ENCODE data around the gene CLSTN1.

The CLSTN1 gene

GRCh38 chr1:9823943-9824701 is at the start of gene CLSTN1:
Gene CLSTN1, minus strand, starts transcription at chr1:9823965. Its CDS starts 232 bp downstream, at chr1:9823733.
- DNase-seq = peak; percentile 83

DNA sequence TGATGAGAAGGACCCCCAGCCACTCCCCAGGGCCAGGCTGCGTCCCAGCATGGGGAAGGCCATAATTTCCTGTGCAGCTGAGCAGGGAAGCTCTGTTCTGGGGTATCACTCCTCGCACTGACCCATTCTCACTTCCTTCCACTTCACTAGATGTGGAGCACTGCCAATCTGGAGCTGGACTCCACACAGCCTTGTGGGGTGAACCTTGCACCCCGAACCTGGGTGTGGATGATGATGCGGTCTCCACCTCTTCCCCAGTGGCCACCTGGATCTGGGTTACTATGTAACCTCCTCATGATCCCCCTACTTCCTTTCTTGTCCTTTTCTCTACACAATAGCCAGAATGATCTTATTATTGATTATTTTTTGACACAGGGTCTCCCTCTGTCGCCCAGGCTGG is 49.6 kb upstream of the CLSTN1 start:
- DNase-seq = no peak

DNA sequence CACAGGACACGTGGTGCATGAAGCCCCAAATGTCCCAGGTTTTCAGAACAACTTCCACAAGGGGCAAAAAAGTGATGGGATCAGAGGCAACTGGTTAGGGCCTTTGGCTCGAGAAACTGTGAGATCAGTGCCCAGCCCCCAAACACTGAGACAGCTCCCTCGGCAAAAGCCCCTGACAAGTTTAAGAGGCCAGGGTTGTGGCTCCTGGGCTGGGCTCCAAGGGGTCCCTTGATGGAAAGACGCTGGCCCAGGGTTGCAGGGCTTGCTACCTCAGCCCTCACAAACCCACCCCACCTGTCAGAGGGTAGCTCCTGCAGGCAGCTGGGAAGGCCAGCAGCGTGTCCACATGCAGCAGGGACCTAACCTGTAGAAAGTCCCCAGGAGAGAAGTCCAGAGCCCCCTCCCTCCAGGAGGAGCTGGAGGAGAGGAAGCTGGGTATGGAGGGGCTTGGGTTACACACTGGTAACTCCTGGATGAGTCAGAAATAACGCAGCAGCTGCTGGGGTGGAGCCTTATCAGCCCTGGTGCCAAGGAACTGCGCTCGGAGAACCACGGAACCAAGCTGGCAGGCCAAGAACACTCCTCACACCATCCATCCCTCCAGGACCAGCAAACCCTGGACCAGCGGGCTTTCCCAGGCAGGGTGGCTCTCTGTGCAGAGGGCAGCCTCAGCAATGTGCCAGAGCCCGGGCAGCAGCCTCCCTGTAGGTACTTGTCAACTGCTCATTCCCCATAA is 48.8 kb upstream of the CLSTN1 start:
- no peak for DNase-seq

DNA sequence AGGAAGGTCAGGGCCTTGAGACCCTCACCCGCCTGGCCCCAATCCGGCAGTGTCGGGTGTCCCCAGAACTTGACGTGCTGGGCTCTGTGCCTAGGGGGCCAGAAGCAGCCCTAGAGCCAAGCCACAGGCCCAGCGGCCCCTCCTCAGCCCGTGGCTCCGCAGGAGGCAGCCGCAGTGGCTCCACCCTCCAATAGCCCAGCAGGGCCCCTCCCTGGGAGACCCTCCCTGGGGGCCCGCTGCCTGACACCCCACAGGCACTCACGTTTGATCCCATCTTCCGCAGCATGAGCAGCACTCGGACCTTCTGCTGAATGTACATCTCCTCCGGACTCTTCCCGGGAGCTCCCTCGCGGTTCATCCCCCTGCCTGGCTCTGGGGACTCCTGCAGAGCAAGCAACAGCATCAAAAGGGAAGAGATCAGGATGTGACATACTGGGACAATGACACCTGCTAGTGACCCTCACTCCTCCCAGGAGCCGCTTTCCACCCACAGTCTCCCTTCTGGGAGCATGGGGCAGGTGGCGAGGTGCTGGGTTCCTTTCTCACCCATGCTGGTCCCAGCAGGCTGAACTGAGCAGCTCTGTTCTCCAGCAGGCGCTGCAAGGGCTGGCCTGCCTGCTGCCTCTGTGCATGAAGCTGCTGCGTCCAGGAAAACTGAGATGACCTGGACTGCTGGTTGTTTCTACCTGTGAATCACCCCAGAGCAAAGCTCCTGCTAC is 48.1 kb upstream of the CLSTN1 start:
- DNase-seq = no peak

- no peak for DNase-seq
Observed at GRCh38 chr1:9871021-9871420, 47.3 kb upstream of the CLSTN1 start.

DNA sequence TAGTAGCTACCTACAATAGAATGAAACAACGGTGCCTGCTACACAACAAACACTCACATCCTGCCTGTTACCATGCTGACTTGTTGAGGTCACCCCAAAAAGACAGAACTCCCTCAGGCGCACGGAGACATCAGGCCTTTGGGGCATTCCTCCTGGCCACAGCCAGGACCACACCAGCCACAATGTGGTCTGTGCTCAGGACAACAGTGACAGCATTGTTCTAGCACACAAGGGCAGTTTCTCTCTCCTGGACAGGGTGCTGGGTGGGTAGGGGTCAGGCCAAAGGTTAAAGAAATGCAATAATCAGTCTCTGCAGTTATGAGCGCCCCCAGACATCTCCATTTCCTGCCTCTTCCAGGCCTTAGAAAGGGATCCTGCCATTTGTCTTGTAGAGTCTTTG is 46.8 kb upstream of the CLSTN1 start:
- no peak for DNase-seq

DNA sequence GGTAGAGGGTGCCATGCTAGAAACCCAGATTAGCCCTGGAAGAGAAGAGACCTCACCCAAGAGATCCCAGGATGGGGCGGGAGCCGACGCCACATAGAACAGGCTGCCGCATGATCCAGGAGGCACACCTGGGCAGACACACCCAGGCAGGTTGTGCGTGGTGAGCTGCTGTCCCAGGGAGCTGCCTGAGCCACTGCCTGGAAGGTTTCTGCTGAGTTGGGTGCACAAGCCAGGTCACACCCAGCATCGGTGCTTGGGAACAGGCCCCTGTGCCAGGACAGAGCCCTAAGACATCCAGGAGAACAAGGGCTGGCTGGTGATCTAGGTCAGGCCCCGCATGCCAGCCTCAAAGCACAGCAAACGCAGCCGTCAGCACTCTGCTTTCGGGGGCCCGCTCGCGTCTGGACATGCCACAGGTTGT is 46.1 kb upstream of the CLSTN1 start:
- DNase-seq = no peak

DNA sequence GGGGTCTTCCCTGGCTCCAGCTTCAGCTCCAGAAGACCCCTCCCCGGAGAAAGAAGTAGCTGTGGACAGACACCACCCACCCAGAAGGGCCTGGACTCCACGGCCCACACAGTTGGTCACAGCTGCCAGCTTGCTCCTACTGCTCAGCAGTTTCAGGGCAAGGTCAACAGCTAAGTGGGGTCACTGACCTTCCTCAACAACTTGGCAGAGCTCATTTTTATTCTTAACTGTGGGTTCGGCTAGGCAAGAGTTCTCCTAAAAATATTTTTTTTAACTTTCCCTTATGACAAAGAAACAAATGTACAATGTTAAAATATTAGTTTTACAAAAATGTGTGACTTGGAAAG is 44.5 kb upstream of the CLSTN1 start:
- no peak for DNase-seq

GRCh38 chr1:9867408-9868243 is 43.9 kb upstream of the CLSTN1 start:
- DNase-seq = peak; percentile 85

- no peak for DNase-seq
Observed at GRCh38 chr1:9866836-9867235, 43.1 kb upstream of the CLSTN1 start.

GRCh38 chr1:9865724-9866123 is 42.0 kb upstream of the CLSTN1 start:
- DNase-seq = no peak

DNA sequence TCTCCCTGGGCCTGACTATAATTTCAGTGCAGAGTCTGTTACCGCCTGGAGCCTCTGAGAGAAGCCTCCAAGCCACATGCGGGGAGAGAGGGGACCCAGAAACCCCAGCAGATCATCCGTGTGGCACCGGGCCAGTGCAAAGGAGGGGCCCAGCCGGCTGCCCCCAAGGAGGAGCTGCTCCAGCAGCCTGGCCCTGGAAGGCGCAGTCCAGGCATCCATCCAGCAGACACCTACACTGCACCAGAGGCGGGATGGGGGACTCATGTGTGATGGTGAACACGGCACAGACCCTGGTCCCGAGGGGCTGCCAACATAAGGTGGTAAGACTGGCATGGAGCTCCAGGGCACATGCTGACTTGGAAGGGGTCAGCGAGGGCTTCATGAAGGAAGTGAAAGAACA is 39.6 kb upstream of the CLSTN1 start:
- DNase-seq = no peak

DNA sequence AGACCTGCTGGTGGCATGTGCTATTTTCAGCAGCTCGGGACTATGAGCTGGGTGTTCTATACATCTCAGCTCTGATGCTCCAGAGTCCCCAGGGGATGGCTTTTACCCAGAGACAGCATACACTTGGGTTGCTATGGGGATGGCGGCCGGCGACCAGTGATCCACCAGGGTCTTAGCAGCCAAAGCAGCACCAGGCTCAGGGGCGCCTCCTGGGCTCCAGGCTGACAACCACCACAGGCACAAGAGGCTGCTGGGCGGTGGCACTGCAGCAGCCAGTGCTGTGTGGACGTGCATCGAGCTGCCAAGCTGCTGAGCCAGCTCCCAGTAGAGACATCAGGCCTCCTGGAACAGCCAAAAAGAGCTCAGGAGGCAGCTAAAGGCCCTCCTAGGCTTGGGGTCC is 37.6 kb upstream of the CLSTN1 start:
- no peak for DNase-seq

DNA sequence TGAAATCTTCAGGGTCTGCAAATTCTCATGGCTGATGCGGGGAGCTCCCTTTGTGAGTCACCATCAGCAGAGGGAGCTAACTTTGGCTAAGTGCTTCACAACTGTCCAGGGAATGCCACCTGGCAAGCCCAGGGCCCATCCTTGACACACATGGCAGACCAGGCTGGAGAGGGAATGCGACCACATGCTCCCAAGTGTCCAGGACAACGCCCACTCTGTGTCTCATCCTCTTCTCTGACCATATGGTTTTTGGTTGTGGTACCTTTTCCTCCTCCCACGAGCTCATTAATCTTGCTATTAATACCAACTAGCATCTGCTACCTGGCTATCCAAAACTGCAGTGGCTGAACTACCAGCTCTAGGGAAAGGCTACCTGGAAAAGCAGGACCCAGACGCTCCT is 37.1 kb upstream of the CLSTN1 start:
- DNase-seq = no peak

GRCh38 chr1:9859281-9860014 is 35.7 kb upstream of the CLSTN1 start:
- DNase-seq = peak; percentile 43

GRCh38 chr1:9858293-9859035 is 34.7 kb upstream of the CLSTN1 start:
- no peak for DNase-seq

- DNase-seq = no peak
Observed at GRCh38 chr1:9855186-9855585, 31.4 kb upstream of the CLSTN1 start.

GRCh38 chr1:9853249-9853595 is 29.5 kb upstream of the CLSTN1 start:
- DNase-seq = peak; percentile 35

DNA sequence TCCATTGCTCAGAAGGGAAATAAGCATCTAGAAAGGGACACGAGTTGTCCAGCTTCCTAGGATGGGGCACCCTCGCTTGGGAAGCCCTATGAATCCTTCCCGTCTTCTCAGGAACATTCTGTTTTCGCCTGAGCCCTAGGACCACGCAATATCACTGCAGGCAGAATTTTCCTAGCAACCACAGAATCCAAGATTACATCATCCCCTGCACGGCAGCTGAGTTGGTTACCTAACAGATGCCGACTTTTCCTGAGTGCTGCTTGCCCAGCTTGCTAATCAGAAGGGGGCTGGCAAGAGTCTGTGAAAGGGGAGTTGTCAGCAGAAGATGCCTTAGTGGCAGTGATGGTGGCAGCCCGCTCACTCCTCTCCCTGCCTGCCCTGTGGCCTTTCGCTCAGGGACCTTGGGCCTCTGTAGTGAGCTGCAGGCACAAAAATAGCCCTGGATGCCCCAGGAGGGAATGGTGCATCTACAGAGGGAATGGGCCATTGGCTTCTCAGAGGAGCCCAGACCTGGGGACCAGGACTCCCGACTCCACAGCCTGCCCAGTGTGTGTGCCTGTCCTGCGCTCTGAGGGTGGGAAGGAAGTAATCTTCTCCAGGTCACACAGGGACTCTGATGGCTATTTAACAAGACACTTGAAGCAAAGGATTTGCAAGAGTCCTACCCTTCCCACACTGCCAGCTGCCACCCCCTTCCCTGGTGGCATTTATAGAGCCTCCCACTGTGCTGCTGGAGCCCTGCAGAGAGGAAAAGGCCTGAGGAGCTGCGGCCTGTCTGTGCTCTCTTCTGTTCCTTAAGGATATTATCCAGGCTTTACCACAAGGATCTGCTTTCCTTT is 28.9 kb upstream of the CLSTN1 start:
- DNase-seq = peak; percentile 10

DNA sequence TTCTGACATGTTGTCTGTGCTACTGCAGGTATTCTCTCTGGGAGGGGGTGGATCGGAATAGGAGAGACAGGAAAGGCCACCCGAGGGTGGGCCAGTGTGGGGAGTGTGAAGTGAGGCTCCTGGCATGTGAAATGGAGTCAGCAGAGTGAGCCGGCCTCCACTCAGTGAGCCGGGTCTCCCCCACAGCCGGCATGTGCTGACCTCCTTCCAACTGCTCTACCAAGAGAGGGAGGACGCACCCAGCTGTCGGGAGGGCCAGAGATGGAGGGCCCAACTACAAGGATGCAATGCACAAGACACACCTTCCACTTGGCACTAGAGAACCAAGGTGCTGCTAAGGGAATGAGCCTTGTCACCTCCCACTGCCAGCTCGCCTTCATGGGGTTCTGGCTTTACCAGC is 28.2 kb upstream of the CLSTN1 start:
- no peak for DNase-seq

Measured in suppressor macrophage treated with lipopolysaccharide for 4 hours (primary cell).